GM19240 (cell line): ENCODE data around the gene DALRD3.

Experiments used
- DNase-seq: peaks from one replicate; pipeline ENCODE4 v3.0.0; 2011; ENCODE audit warnings: low spot score; ENCODE audit not compliant: insufficient read length

DALRD3 gene

GRCh38 chr3:48980295-48980694 lies 38.1 kb downstream of the DALRD3 start:
- no peak for DNase-seq

- DNase-seq: no peak
These were observed 38.9 kb downstream of the DALRD3 start for GRCh38 chr3:48979451-48979850.

- no peak for DNase-seq
These were observed 44.1 kb downstream of the DALRD3 start for GRCh38 chr3:48974076-48974864.

- no peak for DNase-seq
These were observed 47.8 kb downstream of the DALRD3 start for GRCh38 chr3:48970586-48970985.

- no peak for DNase-seq
These were observed 51.5 kb downstream of the DALRD3 start for GRCh38 chr3:48966876-48967361.

GRCh38 chr3:48966367-48966766 lies 52.0 kb downstream of the DALRD3 start:
- no peak for DNase-seq
